SK-N-SH (cell line): ENCODE results near the gene C12orf42.
"Not testable (repeated sequence)": the region's sequence is repeated elsewhere in the genome, so short reads cannot be mapped to it uniquely, and the experiment has no call there.

Source experiments
- CHD2 ChIP-seq: fragments of 150-350 bp; IDR thresholded peaks from 2 replicates; pipeline ENCODE4 v1.6.1; 2018; ENCODE audit warnings: low read length; ENCODE audit not compliant: partially characterized antibody
- CTCF ChIP-seq: fragments of 200-600 bp; sonication (generic); IDR thresholded peaks from 2 replicates; pipeline ENCODE4 v1.6.1; 2017; ENCODE audit warnings: antibody characterized with exemption, mild to moderate bottlenecking, moderate library complexity
- EP300 ChIP-seq, 2 experiments: IDR thresholded peaks; 2 replicates each; pipeline versions ENCODE4 v1.4.0 to v1.6.1; 2012; ENCODE audit warnings: borderline replicate concordance in 1 of 2, low read depth in 1 of 2, low read length in 1 of 2
- EZH2phosphoT487 ChIP-seq: fragments of 200-600 bp; sonication (generic); IDR thresholded peaks from 2 replicates; pipeline ENCODE4 v1.6.1; 2017; ENCODE audit warnings: low read depth, mixed run types, mild to moderate bottlenecking, antibody characterized with exemption, moderate library complexity, borderline replicate concordance
- GABPA ChIP-seq: IDR thresholded peaks from 2 replicates; pipeline ENCODE4 v1.4.0; 2012; ENCODE audit warnings: low read depth, mild to moderate bottlenecking
- JUND ChIP-seq: IDR thresholded peaks from 2 replicates; pipeline ENCODE4 v1.4.0; 2012
- MAX ChIP-seq: IDR thresholded peaks from 2 replicates; pipeline ENCODE4 v1.4.0; 2012; ENCODE audit warnings: low read depth
- MXI1 ChIP-seq: IDR thresholded peaks from 2 replicates; pipeline ENCODE4 v1.6.1; 2012; ENCODE audit warnings: mild to moderate bottlenecking, low read depth, low read length, improper control_type of control experiment
- NFIC ChIP-seq: IDR thresholded peaks from 2 replicates; pipeline ENCODE4 v1.4.0; 2012; ENCODE audit warnings: borderline replicate concordance
- PBX3 ChIP-seq: IDR thresholded peaks from 2 replicates; pipeline ENCODE4; 2012
- RCOR1 ChIP-seq: fragments of 150-350 bp; IDR thresholded peaks from 2 replicates; pipeline ENCODE4 v1.6.1; 2017; ENCODE audit warnings: antibody characterized with exemption, low read length
- REST ChIP-seq: IDR thresholded peaks from 2 replicates; pipeline ENCODE4 v1.6.1; 2012; ENCODE audit warnings: mild to moderate bottlenecking, low read depth, low read length, moderate library complexity
- SIN3A ChIP-seq: IDR thresholded peaks from 2 replicates; pipeline ENCODE4 v1.6.1; 2012; ENCODE audit warnings: low read depth, mild to moderate bottlenecking, low read length, moderate library complexity, borderline replicate concordance
- ZBTB33 ChIP-seq: IDR thresholded peaks from 2 replicates; pipeline ENCODE4 v1.4.0; 2012; ENCODE audit warnings: low read depth, borderline replicate concordance

- TF ChIP-seq RCOR1; EZH2phosphoT487; MAX; EP300 (IDR thresholded peaks at IDR 0.05; ENCODE audit: borderline replicate concordance in 1 of 2, low read depth in 1 of 2, low read length in 1 of 2); CTCF; NFIC; CHD2; JUND; REST; SIN3A; PBX3; GABPA; ZBTB33; MXI1: not testable (repeated sequence)
These were observed 61.3 kb downstream of the C12orf42 start for GRCh38 chr12:103434165-103435105.
